Sigmoid colon (tissue), 3 donors: Measurements from ENCODE around the gene HS3ST4.

Experiments used
- POLR2A ChIP-seq, 2 donors: fragments of 450-650 bp; IDR thresholded peaks; one replicate each; pipeline ENCODE4 v1.6.1; 2016; ENCODE audit warnings: antibody characterized with exemption in 2 of 2, mild to moderate bottlenecking in 2 of 2, moderate library complexity in 2 of 2
- TF ChIP-seq, protein P1 (sequence below), 4 experiments: fragments of 450-650 bp in 3 of 4; fragments of 200-600 bp in 1 of 4; IDR thresholded peaks; one replicate each; pipeline ENCODE4 v1.5.1; 2016 to 2019; ENCODE audit warnings: antibody characterized with exemption in 4 of 4, mild to moderate bottlenecking in 3 of 4, moderate library complexity in 2 of 4

DNA sequence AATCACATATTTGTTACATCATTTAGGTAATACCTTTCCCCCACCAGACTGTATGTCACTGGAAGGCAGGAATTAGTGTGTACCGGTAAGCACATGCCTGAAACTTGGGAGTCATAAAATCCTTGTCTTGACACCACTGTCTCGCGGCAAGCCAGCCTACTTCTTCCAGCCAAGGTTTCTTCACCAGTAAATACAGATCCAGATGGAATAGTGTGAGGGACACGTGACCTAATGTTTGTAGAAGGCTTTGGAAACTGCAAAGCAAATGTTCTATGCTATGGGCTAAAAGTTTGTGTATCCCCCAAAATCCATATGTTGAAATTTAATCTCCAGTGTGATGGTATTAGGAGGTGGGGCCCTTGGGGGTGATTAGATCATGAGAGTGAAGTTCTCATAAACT, 126.1 kb downstream of the HS3ST4 start:
- TF ChIP-seq, protein P1, sequence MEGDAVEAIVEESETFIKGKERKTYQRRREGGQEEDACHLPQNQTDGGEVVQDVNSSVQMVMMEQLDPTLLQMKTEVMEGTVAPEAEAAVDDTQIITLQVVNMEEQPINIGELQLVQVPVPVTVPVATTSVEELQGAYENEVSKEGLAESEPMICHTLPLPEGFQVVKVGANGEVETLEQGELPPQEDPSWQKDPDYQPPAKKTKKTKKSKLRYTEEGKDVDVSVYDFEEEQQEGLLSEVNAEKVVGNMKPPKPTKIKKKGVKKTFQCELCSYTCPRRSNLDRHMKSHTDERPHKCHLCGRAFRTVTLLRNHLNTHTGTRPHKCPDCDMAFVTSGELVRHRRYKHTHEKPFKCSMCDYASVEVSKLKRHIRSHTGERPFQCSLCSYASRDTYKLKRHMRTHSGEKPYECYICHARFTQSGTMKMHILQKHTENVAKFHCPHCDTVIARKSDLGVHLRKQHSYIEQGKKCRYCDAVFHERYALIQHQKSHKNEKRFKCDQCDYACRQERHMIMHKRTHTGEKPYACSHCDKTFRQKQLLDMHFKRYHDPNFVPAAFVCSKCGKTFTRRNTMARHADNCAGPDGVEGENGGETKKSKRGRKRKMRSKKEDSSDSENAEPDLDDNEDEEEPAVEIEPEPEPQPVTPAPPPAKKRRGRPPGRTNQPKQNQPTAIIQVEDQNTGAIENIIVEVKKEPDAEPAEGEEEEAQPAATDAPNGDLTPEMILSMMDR (IDR thresholded peaks at IDR 0.05): no peak
- TF ChIP-seq POLR2A (IDR thresholded peaks at IDR 0.05): no peak
